PC-3 (cell line): ENCODE results near the gene PTPRF. TPM values are rescaled to one million over a fixed set of nuclear protein-coding genes. Genes with fewer than 3 reads are reported as not detected.

Experiments used
- ATAC-seq: fragments of 200-7000 bp; cut with Tn5 transposase; 2 replicates; pipeline ENCODE4 v1.9.1; 2020; ENCODE audit warnings: mild to moderate bottlenecking, moderate library complexity
- BruUV-seq: library from RNA; stranded (reverse); fragments of 400-500 nt; replicated peaks from 2 replicates; lab custom pipeline; 2021; lab: Mats Ljungman, UMichigan
- CTCF ChIA-PET: fragments of 300-600 bp; sonication (Branson Sonifier 250); formaldehyde crosslinking; loops from one replicate; lab custom pipeline; 2022; ENCODE audit warnings: antibody characterized with exemption; lab: Charles Lee
- POLR2A ChIA-PET: fragments of 300-600 bp; sonication (Branson Sonifier 250); formaldehyde crosslinking; loops from one replicate; lab custom pipeline; 2022; ENCODE audit warnings: antibody characterized with exemption; ENCODE audit not compliant: unreplicated experiment; lab: Charles Lee
- DNase-seq: peaks from one replicate; pipeline ENCODE4 v3.0.0-alpha.2; 2015
- H2AFZ ChIP-seq: fragments of 300-600 bp; sonication (generic); 2 replicates; pipeline ENCODE4 v1.6.0; 2016; ENCODE audit warnings: antibody characterized with exemption, low read length
- H3F3A ChIP-seq: fragments of 300-600 bp; sonication (generic); one replicate; pipeline ENCODE4 v1.6.0; 2017; ENCODE audit warnings: antibody characterized with exemption, low read length, control low read depth, mild to moderate bottlenecking; ENCODE audit not compliant: unreplicated experiment
- H3K27ac ChIP-seq: fragments of 300-600 bp; sonication (generic); 2 replicates; pipeline ENCODE4 v1.5.1; 2016; ENCODE audit warnings: mild to moderate bottlenecking, low read length
- H3K27me3 ChIP-seq: fragments of 300-600 bp; sonication (generic); 2 replicates; pipeline ENCODE4 v1.6.1; 2016; ENCODE audit warnings: low read length, mixed read lengths
- H3K36me3 ChIP-seq: fragments of 300-600 bp; sonication (generic); 2 replicates; pipeline ENCODE4 v1.6.1; 2016; ENCODE audit warnings: low read depth, mixed run types, low read length, mixed read lengths
- H3K4me1 ChIP-seq: fragments of 300-600 bp; sonication (generic); 2 replicates; pipeline ENCODE4 v1.5.1; 2016; ENCODE audit warnings: low read length; ENCODE audit not compliant: insufficient read depth
- H3K4me2 ChIP-seq: fragments of 300-600 bp; sonication (generic); 2 replicates; pipeline ENCODE4 v1.6.0; 2016; ENCODE audit warnings: low read length
- H3K4me3 ChIP-seq: fragments of 300-600 bp; sonication (generic); 2 replicates; pipeline ENCODE4 v1.5.1; 2016; ENCODE audit warnings: mild to moderate bottlenecking, low read length, mixed read lengths
- H3K79me2 ChIP-seq: fragments of 300-600 bp; sonication (generic); 2 replicates; pipeline ENCODE4 v1.6.1; 2017; ENCODE audit warnings: low read length, mixed read lengths
- H3K9ac ChIP-seq: fragments of 300-600 bp; sonication (generic); 2 replicates; pipeline ENCODE4 v1.6.0; 2016; ENCODE audit warnings: mild to moderate bottlenecking, low read length
- H3K9me2 ChIP-seq: fragments of 300-600 bp; sonication (generic); replicated peaks from 2 replicates; pipeline ENCODE4 v1.6.1; 2016; ENCODE audit warnings: mixed run types, low read length, mixed read lengths
- H3K9me3 ChIP-seq: fragments of 300-600 bp; sonication (generic); 2 replicates; pipeline ENCODE4 v1.6.1; 2016; ENCODE audit warnings: low read length, mixed read lengths
- H4K20me1 ChIP-seq: fragments of 300-600 bp; sonication (generic); 2 replicates; pipeline ENCODE4 v1.6.1; 2016; ENCODE audit warnings: low read length, mixed read lengths
- EZH2 ChIP-seq: fragments of 300-600 bp; sonication (generic); IDR thresholded peaks from one replicate; pipeline ENCODE4 v1.6.1; 2017; ENCODE audit warnings: antibody characterized with exemption, mild to moderate bottlenecking, low read length; ENCODE audit not compliant: unreplicated experiment
- EZH2phosphoT487 ChIP-seq: fragments of 300-600 bp; sonication (generic); IDR thresholded peaks from 2 replicates; pipeline ENCODE4 v1.6.1; 2018; ENCODE audit warnings: mild to moderate bottlenecking, antibody characterized with exemption, low read length, borderline replicate concordance
- intact Hi-C: fragments of 100-400 bp; cut with micrococcal nuclease; formaldehyde crosslinking; loops from 2 replicates; pipeline ENCODE4 v1.9.0; 2023
- total RNA-seq: library from RNA; depleted of rRNA; stranded (reverse); fragments of >200 nt; gene quantifications from 2 replicates; pipeline ENCODE4 v1.2.3, GENCODE V29; 2014
- TF ChIP-seq, protein P1 (sequence below): fragments of 300-600 bp; sonication (generic); conservative IDR thresholded peaks from 2 replicates; pipeline ENCODE4 v1.5.1; 2017; ENCODE audit warnings: antibody characterized with exemption, low read depth, mild to moderate bottlenecking, low read length

PTPRF gene
- total RNA-seq, 1 experiment from 2014 or later = 67.4 TPM

- Histone ChIP-seq H3K4me2 (no peak overlapping the region), H3K27ac (no peak overlapping the region), H3K4me1 (no peaks in the 10 kb centered on the region), H3F3A (no peaks in the 10 kb centered on the region), H3K9me3 (no peaks in the 10 kb centered on the region), H3K27me3 (no peaks in the 10 kb centered on the region), H3K79me2 (no peaks in the 10 kb centered on the region), H2AFZ (no peak overlapping the region), H4K20me1 (no peaks in the 10 kb centered on the region), H3K4me3 (no peak overlapping the region), H3K9me2 (no peaks in the 10 kb centered on the region), H3K36me3 (peaks cover 29% of the 10 kb centered on the region), H3K9ac (no peak overlapping the region)
- no peak for DNase-seq
- no peak for ATAC-seq
- ChIA-PET POLR2A (no interaction called here), CTCF (no interaction called here)
- no TSS peak for BruUV-seq
- intact Hi-C loops = no loop called here
- TF ChIP-seq EZH2 (no peak), EZH2phosphoT487 (no peak)
- TF ChIP-seq, protein P1, sequence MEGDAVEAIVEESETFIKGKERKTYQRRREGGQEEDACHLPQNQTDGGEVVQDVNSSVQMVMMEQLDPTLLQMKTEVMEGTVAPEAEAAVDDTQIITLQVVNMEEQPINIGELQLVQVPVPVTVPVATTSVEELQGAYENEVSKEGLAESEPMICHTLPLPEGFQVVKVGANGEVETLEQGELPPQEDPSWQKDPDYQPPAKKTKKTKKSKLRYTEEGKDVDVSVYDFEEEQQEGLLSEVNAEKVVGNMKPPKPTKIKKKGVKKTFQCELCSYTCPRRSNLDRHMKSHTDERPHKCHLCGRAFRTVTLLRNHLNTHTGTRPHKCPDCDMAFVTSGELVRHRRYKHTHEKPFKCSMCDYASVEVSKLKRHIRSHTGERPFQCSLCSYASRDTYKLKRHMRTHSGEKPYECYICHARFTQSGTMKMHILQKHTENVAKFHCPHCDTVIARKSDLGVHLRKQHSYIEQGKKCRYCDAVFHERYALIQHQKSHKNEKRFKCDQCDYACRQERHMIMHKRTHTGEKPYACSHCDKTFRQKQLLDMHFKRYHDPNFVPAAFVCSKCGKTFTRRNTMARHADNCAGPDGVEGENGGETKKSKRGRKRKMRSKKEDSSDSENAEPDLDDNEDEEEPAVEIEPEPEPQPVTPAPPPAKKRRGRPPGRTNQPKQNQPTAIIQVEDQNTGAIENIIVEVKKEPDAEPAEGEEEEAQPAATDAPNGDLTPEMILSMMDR = no peak
Observed at GRCh38 chr1:43612406-43612805, 81.7 kb downstream of the PTPRF start.

DNA sequence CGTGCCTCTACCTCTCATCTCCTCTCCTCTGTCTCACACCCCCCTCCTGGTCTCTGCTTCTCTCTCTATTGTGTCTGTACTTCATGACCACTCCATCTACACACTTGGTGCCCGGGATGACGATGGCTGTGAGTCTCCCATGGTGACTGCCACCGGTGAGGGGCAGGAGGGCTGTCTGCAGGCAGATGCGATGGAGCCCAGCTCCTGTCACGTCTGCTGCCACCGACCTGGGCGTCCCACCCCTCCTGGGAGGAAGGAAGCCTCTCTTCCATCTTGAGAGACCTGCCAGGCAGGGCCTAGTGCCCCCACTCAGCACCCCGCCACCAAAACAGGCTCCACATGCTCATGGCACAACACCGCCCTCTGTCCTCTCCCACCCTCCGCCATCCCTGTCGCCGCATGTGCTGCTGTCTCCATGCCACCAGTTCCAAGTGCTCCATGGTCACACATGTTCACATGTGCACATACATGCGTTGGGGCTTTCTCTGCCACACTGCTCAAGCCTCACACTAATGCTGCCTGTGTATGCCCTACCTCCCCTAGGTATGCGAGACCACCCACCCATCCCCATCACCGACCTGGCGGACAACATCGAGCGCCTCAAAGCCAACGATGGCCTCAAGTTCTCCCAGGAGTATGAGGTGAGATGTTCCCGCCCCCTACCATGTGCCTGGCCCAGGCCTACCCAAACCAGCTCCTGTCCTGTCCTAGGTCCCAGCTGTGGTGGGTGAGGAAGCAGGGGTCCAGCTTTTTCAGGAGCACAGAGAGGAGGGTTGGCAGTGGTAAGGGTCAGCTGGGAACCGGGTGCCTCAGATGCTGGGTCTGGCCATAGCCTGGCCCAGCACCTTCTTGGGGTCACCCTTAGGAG is 82.6 kb downstream of the PTPRF start:
- Histone ChIP-seq H3K9me2 (no peaks in the 10 kb centered on the region), H3K4me1 (no peaks in the 10 kb centered on the region), H3K36me3 (peaks cover 29% of the 10 kb centered on the region), H3K4me3 (no peak overlapping the region), H3F3A (no peaks in the 10 kb centered on the region), H3K79me2 (no peaks in the 10 kb centered on the region), H3K9me3 (no peaks in the 10 kb centered on the region), H3K9ac (no peak overlapping the region), H3K4me2 (no peak overlapping the region), H2AFZ (no peak overlapping the region), H3K27ac (no peak overlapping the region), H4K20me1 (no peaks in the 10 kb centered on the region), H3K27me3 (no peaks in the 10 kb centered on the region)
- BruUV-seq = no TSS peak
- ATAC-seq = no peak
- intact Hi-C loops = no loop called here
- no peak for DNase-seq
- TF ChIP-seq EZH2phosphoT487 (no peak), EZH2 (no peak)
- TF ChIP-seq, protein P1 = no peak
- ChIA-PET POLR2A (no interaction called here), CTCF (no interaction called here)

GRCh38 chr1:43614211-43614610 is 83.5 kb downstream of the PTPRF start:
- ChIA-PET CTCF (no interaction called here), POLR2A (no interaction called here)
- no peak overlapping the region for H3K9ac ChIP-seq
- no peak for DNase-seq
- no peaks in the 10 kb centered on the region for H3K9me2 ChIP-seq
- no peak overlapping the region for H2AFZ ChIP-seq
- H3K79me2 ChIP-seq = no peaks in the 10 kb centered on the region
- H4K20me1 ChIP-seq = no peaks in the 10 kb centered on the region
- no peaks in the 10 kb centered on the region for H3F3A ChIP-seq
- no peak overlapping the region for H3K4me3 ChIP-seq
- no peaks in the 10 kb centered on the region for H3K27me3 ChIP-seq
- H3K36me3 ChIP-seq = peaks cover 26% of the 10 kb centered on the region
- no peaks in the 10 kb centered on the region for H3K9me3 ChIP-seq
- no peak overlapping the region for H3K4me2 ChIP-seq
- no peaks in the 10 kb centered on the region for H3K4me1 ChIP-seq
- no TSS peak for BruUV-seq
- no peak for ATAC-seq
- intact Hi-C loops = no loop called here
- TF ChIP-seq EZH2 = no peak
- TF ChIP-seq, protein P1 = no peak
- no peak for TF ChIP-seq EZH2phosphoT487
- H3K27ac ChIP-seq = no peak overlapping the region
